Bronchial epithelial cell (primary cell): ENCODE data around the gene HNRNPA0. TPM values are rescaled to one million over a fixed set of nuclear protein-coding genes. Genes with fewer than 3 reads are reported as not detected.

ENCODE experiments used
- DNase-seq: peaks from one replicate; pipeline ENCODE4 v3.0.0-alpha.2; 2010; ENCODE audit warnings: low read depth
- FAIRE-seq: peaks from 2 replicates; lab custom pipeline; 2011; peaks lifted over from hg19 to GRCh38; lab: Jason Lieb, UNC
- H3K27me3 ChIP-seq: 2 replicates; pipeline ENCODE4 v1.5.1; 2011; ENCODE audit warnings: low read length; ENCODE audit not compliant: control insufficient read depth, insufficient read depth
- H3K36me3 ChIP-seq: 2 replicates; pipeline ENCODE4 v1.5.1; 2011; ENCODE audit warnings: low read length; ENCODE audit not compliant: control insufficient read depth, insufficient read depth
- H3K4me3 ChIP-seq: 2 replicates; pipeline ENCODE4 v1.5.1; 2011; ENCODE audit warnings: mild to moderate bottlenecking, low read depth, low read length, control low read depth
- total RNA-seq: library from RNA; depleted of rRNA; stranded (reverse); fragments of >200 nt; gene quantifications from 2 replicates; pipeline ENCODE4 v1.2.1, GENCODE V29; 2014
- TF ChIP-seq, protein P1 (sequence below): IDR thresholded peaks from 2 replicates; pipeline ENCODE4 v1.5.1; 2011; ENCODE audit warnings: mild to moderate bottlenecking, moderate library complexity, low read length, control low read depth, inconsistent platforms; ENCODE audit not compliant: insufficient read depth, severe bottlenecking

The HNRNPA0 gene
- total RNA-seq, 1 donor from 2014 or later, result 22.1 TPM

GRCh38 chr5:137728048-137728447, 26.1 kb downstream of the HNRNPA0 start:
- Histone ChIP-seq H3K27me3 (no peaks in the 10 kb centered on the region), H3K36me3 (no peaks in the 10 kb centered on the region), H3K4me3 (no peak overlapping the region)
- DNase-seq (no peak), FAIRE-seq (no peak)
- TF ChIP-seq, protein P1, sequence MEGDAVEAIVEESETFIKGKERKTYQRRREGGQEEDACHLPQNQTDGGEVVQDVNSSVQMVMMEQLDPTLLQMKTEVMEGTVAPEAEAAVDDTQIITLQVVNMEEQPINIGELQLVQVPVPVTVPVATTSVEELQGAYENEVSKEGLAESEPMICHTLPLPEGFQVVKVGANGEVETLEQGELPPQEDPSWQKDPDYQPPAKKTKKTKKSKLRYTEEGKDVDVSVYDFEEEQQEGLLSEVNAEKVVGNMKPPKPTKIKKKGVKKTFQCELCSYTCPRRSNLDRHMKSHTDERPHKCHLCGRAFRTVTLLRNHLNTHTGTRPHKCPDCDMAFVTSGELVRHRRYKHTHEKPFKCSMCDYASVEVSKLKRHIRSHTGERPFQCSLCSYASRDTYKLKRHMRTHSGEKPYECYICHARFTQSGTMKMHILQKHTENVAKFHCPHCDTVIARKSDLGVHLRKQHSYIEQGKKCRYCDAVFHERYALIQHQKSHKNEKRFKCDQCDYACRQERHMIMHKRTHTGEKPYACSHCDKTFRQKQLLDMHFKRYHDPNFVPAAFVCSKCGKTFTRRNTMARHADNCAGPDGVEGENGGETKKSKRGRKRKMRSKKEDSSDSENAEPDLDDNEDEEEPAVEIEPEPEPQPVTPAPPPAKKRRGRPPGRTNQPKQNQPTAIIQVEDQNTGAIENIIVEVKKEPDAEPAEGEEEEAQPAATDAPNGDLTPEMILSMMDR, result no peak

DNA sequence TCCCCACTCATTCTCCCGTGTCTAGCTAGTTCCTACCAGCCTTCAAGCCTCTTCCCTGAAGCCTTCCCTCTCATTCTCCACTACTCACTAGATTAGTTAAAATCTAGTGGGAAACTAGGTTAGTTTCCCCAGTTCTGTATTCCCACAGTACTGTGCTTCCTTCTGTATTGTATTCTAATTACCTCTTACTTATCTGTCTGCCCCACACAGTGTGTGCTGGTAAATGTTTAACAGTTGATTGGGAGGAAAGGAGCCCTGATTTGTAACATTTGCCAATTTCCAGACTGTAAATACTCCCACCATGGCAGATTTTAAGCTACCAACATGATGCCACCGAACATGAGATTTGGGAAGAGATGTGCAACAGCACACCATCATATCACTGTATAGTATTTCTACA, 26.5 kb downstream of the HNRNPA0 start:
- FAIRE-seq (no peak), DNase-seq (no peak)
- Histone ChIP-seq H3K36me3 (no peaks in the 10 kb centered on the region), H3K4me3 (no peak overlapping the region), H3K27me3 (no peaks in the 10 kb centered on the region)
- TF ChIP-seq, protein P1, result no peak

DNA sequence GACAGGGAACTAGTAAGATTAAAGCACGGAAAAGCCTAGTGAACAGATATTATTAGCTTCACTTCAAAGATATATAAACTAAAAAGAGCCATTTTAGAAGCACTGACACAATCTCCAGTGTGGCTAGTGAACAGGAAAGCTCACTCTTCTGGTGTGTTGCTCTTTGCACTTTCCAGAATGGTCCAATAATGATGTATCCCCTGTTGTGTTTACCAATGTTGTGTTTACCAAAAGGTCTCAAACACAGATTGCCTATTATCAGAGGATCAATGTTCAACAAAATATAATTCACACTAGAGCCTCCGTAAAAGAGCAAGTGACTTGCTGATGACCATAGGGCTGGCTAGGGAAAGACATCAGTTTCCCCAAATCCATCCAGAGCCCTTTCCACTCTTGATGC, 29.9 kb downstream of the HNRNPA0 start:
- Histone ChIP-seq H3K27me3 (no peaks in the 10 kb centered on the region), H3K4me3 (no peak overlapping the region), H3K36me3 (no peaks in the 10 kb centered on the region)
- TF ChIP-seq, protein P1, result no peak
- DNase-seq, result no peak
- FAIRE-seq, result no peak

DNA sequence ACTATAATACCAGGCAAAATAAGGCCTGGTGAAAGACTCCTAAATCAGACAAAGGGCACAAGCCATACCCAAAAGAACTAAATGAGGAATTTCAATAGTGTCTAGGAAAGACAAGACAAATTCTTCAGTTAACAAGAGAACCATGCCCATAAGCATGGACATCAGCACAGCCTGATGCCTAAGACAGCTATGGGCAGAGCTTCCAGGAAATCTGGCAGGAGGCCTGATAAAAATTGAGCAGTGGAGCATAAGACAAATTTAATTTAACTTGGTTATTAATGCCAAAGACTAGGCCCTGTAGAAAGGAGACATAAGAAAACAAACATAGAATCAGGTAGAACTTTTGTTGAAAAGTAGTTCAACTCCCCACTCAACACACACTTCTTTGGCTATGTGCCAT, 35.6 kb downstream of the HNRNPA0 start:
- FAIRE-seq (no peak), DNase-seq (no peak)
- Histone ChIP-seq H3K27me3 (no peaks in the 10 kb centered on the region), H3K4me3 (no peak overlapping the region), H3K36me3 (no peaks in the 10 kb centered on the region)
- TF ChIP-seq, protein P1, result no peak

DNA sequence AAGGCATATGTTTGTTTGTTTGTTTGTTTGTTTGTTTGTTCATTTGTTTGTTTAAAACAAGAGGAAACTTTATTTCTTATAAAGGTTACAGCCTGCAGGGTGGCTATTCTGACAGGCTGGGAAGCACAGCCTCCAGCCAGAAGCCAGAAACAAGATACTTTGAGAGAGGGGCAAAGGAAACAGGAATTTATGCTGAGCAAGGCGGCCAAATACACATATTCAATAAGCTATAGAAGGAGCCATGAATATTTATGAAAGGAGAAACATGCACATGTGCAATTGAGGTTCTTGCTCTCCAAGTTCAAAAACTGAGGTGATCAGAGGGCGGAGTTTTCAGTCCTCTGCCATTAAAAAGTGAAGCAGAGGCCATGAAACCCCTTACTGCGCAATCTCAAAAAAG, 37.8 kb downstream of the HNRNPA0 start:
- no peak for DNase-seq
- TF ChIP-seq, protein P1, result no peak
- FAIRE-seq, result no peak
- no peak overlapping the region for H3K4me3 ChIP-seq
- no peaks in the 10 kb centered on the region for H3K27me3 ChIP-seq
- no peaks in the 10 kb centered on the region for H3K36me3 ChIP-seq

DNA sequence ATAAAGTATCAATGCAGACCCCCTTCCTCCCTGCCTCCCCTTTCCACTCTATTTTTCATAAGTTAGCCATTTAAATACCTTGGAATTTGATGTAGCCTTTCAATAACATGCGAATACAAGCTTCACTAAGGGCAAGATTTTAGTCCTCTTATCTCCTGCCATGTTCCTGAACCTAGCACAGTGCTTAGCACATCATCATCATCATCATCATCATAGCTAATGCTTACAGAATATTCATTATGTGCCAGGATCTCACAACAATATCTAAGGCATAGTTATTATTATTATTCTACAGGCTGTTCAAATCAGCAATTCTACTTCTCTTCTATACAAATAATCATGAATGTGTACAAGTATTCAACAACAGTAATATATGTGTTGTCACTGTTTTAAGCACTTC, 38.7 kb downstream of the HNRNPA0 start:
- FAIRE-seq, result no peak
- no peaks in the 10 kb centered on the region for H3K36me3 ChIP-seq
- DNase-seq, result no peak
- no peaks in the 10 kb centered on the region for H3K27me3 ChIP-seq
- TF ChIP-seq, protein P1, result no peak
- H3K4me3 ChIP-seq, result no peak overlapping the region
